IPS DF 6.9 (cell line): ENCODE data around the gene CPLANE2.
A peak's percentile ranks its signal among the peaks of the same experiment; 100 is the strongest.

Experiments
- DNase-seq: peaks from one replicate; pipeline ENCODE4 v3.0.0-alpha.2; 2013; ENCODE audit warnings: low read depth, low spot score
- H3K27ac ChIP-seq: one replicate; pipeline ENCODE4 v1.5.1; 2013; ENCODE audit warnings: low read length, control low read depth
- H3K27me3 ChIP-seq: 2 replicates; pipeline ENCODE4 v1.6.1; 2013; ENCODE audit warnings: mild to moderate bottlenecking, low read length; ENCODE audit not compliant: control insufficient read depth, insufficient read depth
- H3K36me3 ChIP-seq: 2 replicates; pipeline ENCODE4 v1.6.1; 2013; ENCODE audit warnings: low read length; ENCODE audit not compliant: control insufficient read depth, insufficient read depth
- H3K4me1 ChIP-seq: 2 replicates; pipeline ENCODE4 v1.6.1; 2013; ENCODE audit warnings: low read length; ENCODE audit not compliant: control insufficient read depth, insufficient read depth
- H3K4me3 ChIP-seq: 2 replicates; pipeline ENCODE4 v1.5.1; 2013; ENCODE audit warnings: mild to moderate bottlenecking, low read length
- H3K9me3 ChIP-seq: 2 replicates; pipeline ENCODE4 v1.6.1; 2013; ENCODE audit warnings: low read length, inconsistent platforms; ENCODE audit not compliant: control insufficient read depth, insufficient read depth
- WGBS: extraction: QIAGEN DNeasy Blood & Tissue Kit; methylation state at CpG from one replicate; pipeline ENCODE4 v1.1.7; 2013; ENCODE audit warnings: mixed read lengths, missing lambda C conversion rate; ENCODE audit not compliant: insufficient read length, insufficient coverage; 5-methylcytosine and 5-hydroxymethylcytosine counted together

The CPLANE2 gene

DNA sequence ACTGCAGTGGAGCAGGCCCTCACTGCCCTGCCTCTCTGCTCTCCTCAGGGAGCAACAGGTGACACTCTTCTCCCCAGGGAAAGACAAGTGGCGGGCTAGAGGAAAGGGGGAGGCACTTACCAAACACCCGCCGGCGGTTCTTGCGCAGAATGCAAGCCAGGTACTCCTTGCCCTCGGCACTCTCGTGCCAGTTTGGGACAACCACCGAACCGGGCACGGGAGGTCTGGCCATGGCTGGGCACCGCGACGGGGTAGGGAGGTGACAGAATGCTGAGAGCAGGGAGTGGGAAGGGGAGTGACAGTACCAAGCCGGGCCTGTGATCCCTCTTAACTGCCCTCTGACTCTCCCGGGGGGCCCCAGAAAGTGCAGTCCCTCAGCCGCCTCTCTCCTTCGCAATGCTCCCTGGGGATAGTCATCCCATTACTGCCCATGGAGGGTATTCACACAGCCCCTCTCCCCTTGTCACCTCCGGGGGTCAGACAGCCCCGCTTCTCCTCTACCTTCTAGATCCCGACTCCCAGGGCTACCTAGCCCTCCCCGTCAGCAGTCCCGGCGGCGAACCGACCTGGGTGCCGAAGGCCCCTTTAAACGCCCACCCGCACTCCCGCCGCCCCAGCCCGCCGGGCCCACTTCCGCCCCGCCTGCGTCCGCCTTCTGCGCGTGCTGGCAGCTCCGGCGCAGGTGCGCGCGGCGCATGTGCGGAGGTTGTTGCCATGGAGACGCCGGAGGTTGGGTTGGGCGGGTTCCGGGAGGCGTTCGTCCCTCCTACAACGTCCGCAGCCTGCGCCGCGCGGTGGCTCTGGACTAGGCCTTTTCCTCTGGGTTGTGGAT lies at the start of gene CPLANE2:
CPLANE2 (minus strand) TSS at position 673 of the 832 bp plus-strand sequence; CDS start at position 232, 441 bp downstream.
- H3K27me3 ChIP-seq = no peaks in the 10 kb centered on the region
- H3K36me3 ChIP-seq = no peaks in the 10 kb centered on the region
- WGBS = no CpG with 5 or more reads among the region's 57 CpGs
- H3K9me3 ChIP-seq = no peaks in the 10 kb centered on the region
- H3K27ac ChIP-seq = no peak within 1 kb of the TSS
- peak within 1 kb of the TSS; percentile 63; the same call in 1 of the 2 replicates for H3K4me3 ChIP-seq
- DNase-seq = no peak
- H3K4me1 ChIP-seq = peaks cover 2% of the 10 kb centered on the region; the same call in 1 of the 2 replicates

GRCh38 chr1:16286122-16286521 lies 49.1 kb upstream of the CPLANE2 start:
- no peak overlapping the region for H3K27ac ChIP-seq
- no peak for DNase-seq
- no CpG with 5 or more reads among the region's 4 CpGs for WGBS
- no peaks in the 10 kb centered on the region for H3K36me3 ChIP-seq
- H3K9me3 ChIP-seq = no peaks in the 10 kb centered on the region
- no peak overlapping the region for H3K4me3 ChIP-seq
- no peaks in the 10 kb centered on the region for H3K27me3 ChIP-seq
- H3K4me1 ChIP-seq = no peaks in the 10 kb centered on the region

DNA sequence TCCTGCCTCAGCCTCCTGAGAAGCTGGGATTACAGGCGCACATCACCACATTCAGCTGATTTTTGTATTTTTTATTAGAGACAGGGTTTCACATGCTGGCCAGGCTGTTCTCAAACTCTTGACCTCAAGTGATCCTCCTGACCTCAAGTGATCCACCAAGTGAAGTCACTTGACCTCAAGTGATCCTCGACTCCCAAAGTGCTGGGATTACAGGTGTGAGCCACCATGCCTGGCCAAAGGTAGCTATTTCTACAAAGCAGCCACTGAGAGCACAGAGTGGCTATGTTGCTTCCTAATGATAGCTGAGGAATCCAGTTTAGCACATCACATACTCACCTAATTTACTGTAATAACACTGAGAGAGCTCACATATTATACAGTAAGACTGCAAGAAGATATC lies 44.8 kb upstream of the CPLANE2 start:
- Histone ChIP-seq H3K4me1 (no peaks in the 10 kb centered on the region), H3K4me3 (no peak overlapping the region), H3K9me3 (no peaks in the 10 kb centered on the region), H3K36me3 (no peaks in the 10 kb centered on the region), H3K27ac (no peak overlapping the region), H3K27me3 (no peaks in the 10 kb centered on the region)
- no CpG with 5 or more reads among the region's 2 CpGs for WGBS
- no peak for DNase-seq

GRCh38 chr1:16279186-16279585 lies 42.2 kb upstream of the CPLANE2 start:
- no peaks in the 10 kb centered on the region for H3K4me1 ChIP-seq
- no peaks in the 10 kb centered on the region for H3K27me3 ChIP-seq
- WGBS = no CpG with 5 or more reads among the region's 2 CpGs
- H3K4me3 ChIP-seq = no peak overlapping the region
- H3K27ac ChIP-seq = no peak overlapping the region
- no peaks in the 10 kb centered on the region for H3K9me3 ChIP-seq
- DNase-seq = no peak
- no peaks in the 10 kb centered on the region for H3K36me3 ChIP-seq

DNA sequence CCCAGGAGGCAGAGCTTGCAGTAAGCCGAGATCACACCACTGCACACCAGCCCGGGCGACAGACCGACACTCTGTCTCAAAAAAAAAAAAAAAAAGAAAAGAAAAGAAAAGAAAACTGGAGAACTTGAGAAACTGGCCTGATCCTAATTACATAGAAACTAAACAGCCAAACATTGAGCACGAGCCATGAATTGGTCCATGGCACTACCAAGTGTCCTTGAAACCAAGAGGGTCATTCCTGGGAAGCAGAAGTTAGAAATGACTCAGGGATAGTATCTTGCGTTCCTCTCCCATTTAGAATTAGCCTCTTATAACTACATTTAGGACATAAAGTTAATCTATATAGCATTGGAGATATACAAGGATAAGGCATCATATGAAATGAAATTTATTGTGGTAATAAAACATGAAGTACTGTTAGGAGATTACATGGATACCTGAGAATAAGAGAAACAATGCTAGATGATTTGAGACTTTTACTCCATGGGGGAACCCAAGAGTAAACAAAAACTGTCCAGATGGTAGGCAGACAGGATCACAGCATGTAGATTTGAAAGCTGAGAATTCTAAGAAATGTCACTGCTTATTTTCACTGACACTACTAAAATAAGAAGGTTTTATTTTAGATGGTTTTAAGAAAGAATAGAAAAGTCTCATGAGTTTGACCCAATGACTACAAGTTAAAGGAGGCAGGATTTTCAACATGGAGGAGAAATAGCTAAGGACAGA lies 39.5 kb upstream of the CPLANE2 start:
- no peak for DNase-seq
- Histone ChIP-seq H3K9me3 (no peaks in the 10 kb centered on the region), H3K4me1 (no peaks in the 10 kb centered on the region), H3K4me3 (no peak overlapping the region), H3K36me3 (no peaks in the 10 kb centered on the region), H3K27ac (no peak overlapping the region), H3K27me3 (no peaks in the 10 kb centered on the region)
- no CpG with 5 or more reads among the region's 6 CpGs for WGBS

DNA sequence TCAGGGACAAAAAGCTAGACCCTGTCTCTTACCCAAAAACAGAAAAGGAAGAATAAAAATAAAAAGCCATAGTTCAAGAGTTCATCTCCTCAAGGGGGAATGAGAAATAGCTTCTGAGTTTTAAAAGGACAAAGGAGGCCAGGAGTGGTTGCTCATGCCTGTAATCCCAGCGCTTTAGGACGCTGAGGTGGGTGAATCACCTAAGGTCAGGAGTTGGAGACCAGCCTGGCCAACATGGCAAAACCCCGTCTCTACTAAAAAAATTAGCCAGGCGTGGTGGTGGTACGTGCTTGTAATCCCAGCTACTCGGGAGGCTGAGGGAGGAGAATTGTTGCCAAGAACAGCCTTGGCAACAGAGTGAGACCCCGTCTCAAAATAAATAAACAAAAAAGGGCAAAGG lies 38.6 kb upstream of the CPLANE2 start:
- Histone ChIP-seq H3K27me3 (no peaks in the 10 kb centered on the region), H3K36me3 (no peaks in the 10 kb centered on the region), H3K4me3 (no peak overlapping the region), H3K27ac (no peak overlapping the region), H3K4me1 (no peaks in the 10 kb centered on the region), H3K9me3 (no peaks in the 10 kb centered on the region)
- no CpG with 5 or more reads among the region's 7 CpGs for WGBS
- DNase-seq = no peak

DNA sequence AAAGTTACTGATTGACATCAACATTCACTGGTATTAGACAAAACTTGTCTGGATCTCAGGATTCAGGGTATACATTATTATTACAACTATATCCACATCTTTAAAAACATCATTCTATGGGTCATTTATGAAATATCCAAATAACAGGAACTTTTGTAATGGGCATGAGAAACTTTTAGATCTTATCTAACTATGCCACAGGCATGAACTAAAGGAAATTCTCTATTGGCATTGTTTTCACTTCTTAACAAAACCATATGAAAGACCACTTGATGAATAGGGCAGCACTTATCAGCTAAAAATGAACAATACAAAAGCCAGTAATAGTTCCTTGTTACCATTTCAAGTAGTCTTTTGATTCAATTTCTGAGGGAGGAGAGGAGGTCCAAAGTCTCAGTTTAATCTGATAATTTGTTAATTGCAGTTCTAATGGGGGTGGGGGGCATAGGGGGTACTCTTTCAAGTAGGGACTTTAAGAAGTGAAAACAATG lies 30.8 kb upstream of the CPLANE2 start:
- Histone ChIP-seq H3K9me3 (no peaks in the 10 kb centered on the region), H3K27me3 (no peaks in the 10 kb centered on the region), H3K4me1 (no peaks in the 10 kb centered on the region), H3K27ac (no peak overlapping the region), H3K4me3 (no peak overlapping the region), H3K36me3 (no peaks in the 10 kb centered on the region)
- no peak for DNase-seq

GRCh38 chr1:16266411-16267118 lies 29.6 kb upstream of the CPLANE2 start:
- DNase-seq = no peak
- H3K4me1 ChIP-seq = no peaks in the 10 kb centered on the region
- H3K27ac ChIP-seq = no peak overlapping the region
- no peaks in the 10 kb centered on the region for H3K9me3 ChIP-seq
- H3K36me3 ChIP-seq = no peaks in the 10 kb centered on the region
- WGBS = no CpG with 5 or more reads among the region's 4 CpGs
- no peak overlapping the region for H3K4me3 ChIP-seq
- H3K27me3 ChIP-seq = no peaks in the 10 kb centered on the region

- Histone ChIP-seq H3K27ac (no peak overlapping the region), H3K27me3 (no peaks in the 10 kb centered on the region), H3K4me1 (no peaks in the 10 kb centered on the region), H3K36me3 (no peaks in the 10 kb centered on the region), H3K4me3 (no peak overlapping the region), H3K9me3 (no peaks in the 10 kb centered on the region)
- no peak for DNase-seq
- no CpG with 5 or more reads among the region's 1 CpG for WGBS
Measured at GRCh38 chr1:16262067-16262466, 25.1 kb upstream of the CPLANE2 start.

GRCh38 chr1:16260814-16261213 lies 23.8 kb upstream of the CPLANE2 start:
- H3K27ac ChIP-seq = no peak overlapping the region
- H3K27me3 ChIP-seq = no peaks in the 10 kb centered on the region
- no peaks in the 10 kb centered on the region for H3K36me3 ChIP-seq
- H3K9me3 ChIP-seq = no peaks in the 10 kb centered on the region
- WGBS = no CpG with 5 or more reads among the region's 1 CpG
- H3K4me3 ChIP-seq = no peak overlapping the region
- no peaks in the 10 kb centered on the region for H3K4me1 ChIP-seq
- no peak for DNase-seq
